NCI-H2196 treated with DMSO at 0.1 percent for 48 hours (cell line): ENCODE measurements around the gene HIP1.
"Not testable (repeated sequence)": the region's sequence is repeated elsewhere in the genome, so short reads cannot be mapped to it uniquely, and the experiment has no call there.

ENCODE experiments used
- DNase-seq: peaks from one replicate; lab custom pipeline; 2025; ENCODE audit not compliant: unreplicated experiment; lab: John Stamatoyannopoulos, UW

The HIP1 gene

DNA sequence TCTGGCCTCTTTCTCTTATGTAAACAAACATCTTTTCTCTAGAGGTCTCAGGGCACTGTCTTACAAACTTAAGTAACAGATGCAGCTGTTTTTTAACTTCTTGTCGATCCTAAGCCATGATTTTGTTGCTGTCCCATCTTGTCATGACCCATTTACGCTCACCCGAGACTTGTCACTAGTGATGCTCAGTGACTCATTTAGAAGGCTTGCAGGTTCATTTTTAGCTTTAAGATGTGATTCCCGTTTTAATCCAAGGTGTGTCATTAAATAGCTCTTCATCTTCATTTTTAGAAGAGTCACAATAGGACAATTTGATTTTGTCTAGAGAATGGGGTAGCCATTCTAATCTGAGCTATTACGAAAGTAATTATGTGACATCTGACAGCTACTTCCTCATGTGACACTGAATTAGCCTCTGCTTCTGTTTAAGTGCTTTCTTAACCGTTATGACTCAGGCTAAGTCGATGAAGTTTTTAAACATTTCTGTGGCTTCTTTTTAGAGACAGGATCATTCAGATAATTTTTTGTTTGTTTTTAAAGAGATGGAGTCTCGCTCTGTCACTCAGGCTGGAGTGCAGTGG lies 203.9 kb downstream of the HIP1 start:
- no peak for DNase-seq

DNA sequence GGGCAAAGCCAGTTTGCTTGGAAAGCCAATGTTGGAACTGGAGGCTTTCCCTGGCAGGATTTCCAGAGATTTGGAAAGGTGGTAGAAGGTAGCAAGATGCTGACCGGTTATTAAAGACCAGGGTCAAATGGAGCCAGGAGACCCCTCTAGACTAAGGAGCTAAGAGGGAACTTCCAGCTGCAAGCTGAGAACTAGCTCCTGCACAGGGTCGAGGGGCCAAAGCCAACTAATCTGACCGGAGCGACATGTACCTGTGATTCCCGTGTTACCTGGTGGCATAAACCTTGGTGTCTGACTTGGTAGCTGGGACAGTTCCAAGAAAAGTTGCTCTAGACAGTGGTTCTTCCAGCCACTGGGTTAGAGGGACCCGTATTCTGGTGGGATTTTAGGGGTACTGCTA lies 204.8 kb downstream of the HIP1 start:
- DNase-seq, result no peak

DNA sequence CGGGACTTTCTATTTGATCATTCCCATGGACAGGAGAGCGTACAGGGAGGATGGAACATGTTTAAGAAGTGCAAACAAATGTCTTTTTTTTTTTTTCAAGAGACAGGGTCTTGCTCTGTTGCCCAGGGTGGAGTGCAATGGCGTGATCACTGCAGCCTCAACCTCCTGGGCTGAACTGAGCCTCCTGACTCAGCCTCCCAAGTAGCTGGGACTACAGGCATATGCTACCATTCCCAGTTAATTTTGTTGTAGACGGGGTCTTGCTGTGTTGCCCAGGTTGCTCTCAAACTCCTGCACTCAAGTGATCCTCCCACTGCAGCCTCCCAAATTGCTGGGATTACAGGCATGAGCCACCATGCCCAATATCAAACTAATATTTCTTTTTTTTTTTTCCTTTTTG lies 206.1 kb downstream of the HIP1 start:
- DNase-seq, result no peak

DNA sequence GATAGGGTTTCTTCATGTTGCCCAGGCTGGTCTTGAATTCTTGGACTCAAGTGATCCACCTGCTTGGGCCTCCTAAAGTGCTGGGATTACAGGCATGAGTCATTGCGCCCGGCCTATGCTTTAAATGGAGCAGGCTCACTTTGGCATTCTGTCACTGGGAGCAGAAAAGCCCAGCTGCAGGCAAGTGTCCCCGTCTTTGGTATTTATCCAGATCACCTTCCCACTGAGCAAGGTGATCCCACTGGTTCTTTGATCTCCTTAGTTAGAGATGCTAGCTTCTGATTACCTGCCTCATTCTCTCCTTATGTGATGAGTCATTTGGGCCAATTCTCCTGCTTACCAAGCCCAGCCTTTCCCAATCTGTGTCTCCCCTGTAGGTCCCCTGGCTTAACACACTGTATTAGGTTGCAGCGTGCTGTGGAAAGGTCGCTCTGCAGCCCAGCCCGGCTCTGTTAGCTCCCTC lies 207.4 kb downstream of the HIP1 start:
- peak; percentile 36 for DNase-seq

DNA sequence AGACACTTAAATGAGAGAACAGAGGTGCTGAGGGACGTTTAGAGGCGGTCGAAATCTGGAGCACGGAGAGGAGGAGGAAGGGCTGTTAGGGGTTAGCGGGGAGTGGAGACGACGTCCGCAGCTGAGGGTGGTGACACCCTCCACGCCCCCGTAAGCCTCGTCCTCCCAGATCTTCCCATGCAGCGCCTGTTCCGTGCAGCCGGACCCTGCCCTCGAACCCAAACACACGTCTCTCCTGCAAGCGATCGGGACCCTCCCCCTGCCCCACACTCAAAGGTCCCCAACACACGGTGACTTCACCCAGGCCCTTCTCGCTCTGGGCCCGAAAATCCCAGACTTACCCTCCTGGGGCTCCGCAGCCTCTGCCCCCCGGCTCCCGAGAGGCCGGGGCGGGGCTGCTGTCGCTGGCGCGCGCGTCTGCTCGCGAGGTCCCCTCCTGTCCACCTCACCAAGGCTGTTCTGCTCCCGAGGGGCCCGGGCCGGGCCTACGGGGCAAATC lies 211.5 kb downstream of the HIP1 start:
- not testable (repeated sequence) for DNase-seq

DNA sequence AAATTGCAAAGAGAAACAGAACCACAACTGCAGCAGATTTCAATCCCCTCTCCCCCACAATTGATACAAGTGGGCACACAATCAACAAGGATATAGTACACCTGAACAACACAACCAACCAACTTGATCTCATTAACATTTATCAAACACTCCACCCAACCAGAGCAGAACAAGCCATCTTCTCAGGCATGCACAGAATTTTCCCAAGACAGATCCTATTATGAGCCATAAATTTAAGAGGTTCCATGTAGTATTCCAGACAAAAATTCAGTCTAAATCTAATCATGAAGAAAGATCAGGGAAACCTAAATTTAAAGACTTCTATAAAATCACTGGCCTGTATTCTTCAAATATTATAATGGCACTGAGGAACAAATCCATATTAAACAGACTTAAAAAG lies 217.0 kb downstream of the HIP1 start:
- DNase-seq, result not testable (repeated sequence)

DNA sequence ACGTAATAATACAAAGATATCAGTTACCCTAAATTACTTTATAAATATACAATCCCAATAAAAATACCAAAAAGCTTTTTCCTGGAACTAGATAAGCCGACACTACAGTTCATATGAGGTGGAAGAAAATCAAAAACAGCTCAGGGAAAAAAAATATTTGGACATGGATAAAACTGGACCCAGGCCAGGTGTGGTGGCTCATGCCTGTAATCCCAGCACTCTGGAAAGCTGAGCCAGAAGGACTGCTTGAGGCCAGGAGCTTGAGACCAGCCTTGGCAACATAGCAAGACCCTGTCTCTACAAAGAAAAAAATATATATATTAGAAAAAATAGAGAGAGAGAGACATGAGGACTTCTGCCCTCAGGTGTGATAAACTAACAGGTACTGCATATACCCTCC lies 219.9 kb downstream of the HIP1 start:
- DNase-seq, result not testable (repeated sequence)

DNA sequence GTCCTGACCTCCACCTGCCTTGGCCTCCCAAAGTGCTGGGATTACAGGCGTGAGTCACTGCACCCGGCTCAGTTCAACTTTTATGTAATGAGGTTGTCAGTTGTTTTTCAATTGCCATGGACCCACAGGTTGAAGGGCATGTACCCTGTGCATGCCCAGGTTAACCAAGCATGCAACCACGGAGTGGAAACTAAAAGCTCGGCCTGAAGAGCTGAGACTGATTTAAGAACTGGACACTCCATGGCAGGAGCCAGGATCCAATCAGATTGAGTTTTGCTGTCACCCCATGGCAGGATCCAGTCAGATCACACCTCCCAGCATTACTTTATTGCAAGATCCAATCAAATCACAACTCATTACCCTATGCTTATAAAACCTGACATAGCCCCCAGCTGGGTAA lies 229.7 kb downstream of the HIP1 start:
- DNase-seq, result not testable (repeated sequence)

DNA sequence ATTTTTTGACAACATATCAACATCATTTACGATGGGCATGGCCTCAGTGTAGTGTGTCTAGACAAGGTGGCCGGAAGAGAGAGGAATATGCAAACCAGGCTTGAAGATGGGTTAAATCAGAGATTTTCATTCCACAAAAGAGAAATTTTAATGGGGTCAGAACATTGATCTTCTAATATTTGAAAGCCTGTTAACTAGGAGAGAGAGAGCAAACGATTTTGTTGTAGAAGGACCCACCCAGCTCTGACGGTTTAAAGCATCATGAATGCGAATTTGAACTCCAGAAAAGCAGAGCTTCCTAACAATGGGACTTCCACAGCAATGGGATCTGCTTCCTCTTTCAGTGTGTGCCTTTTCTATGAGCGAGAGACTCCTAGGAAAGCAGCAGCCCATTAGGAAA lies 246.7 kb downstream of the HIP1 start, which contains the start of gene SPDYE5:
Gene SPDYE5, plus strand, starts transcription at position 301 of the 400 bp plus-strand sequence. CDS start 1,728 bp downstream, outside the sequence.
- DNase-seq, result not testable (repeated sequence)

DNA sequence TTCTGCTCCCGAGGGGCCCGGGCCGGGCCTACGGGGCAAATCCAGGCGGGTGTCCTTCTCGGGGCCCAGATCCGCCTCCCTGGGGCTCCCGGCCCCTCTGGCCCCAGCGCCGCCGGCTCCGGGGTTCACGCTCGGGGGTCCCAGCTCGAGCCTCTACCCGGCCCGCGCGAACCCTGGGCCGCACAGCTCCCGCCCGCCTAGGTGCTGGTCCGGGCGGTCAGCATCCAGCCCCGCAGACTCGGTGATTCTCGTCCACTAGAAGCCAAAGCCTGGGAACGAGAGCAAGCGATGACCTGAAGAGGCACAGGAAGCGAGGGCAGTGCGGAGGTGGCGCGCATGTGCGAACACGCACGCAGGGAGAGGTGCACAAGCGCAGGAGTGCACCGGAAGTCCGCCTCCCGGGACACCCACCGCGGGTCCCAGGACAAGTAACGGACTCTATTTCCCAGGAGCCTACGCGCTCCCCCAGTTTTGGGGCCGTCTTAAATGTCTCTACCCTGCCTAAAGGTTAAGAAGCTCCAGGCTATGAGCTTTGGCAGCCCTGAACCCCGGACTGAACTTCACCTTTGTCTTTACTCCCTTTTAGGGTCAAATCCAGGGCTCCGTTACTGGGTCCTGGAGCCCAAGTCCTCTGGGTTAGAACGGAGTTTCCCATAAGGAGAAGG lies 252.6 kb downstream of the HIP1 start, which contains the start of gene POM121C:
Gene POM121C, minus strand, starts transcription at position 321 of the 665 bp plus-strand sequence. CDS start 44,803 bp downstream, outside the sequence.
- peak; percentile 60 for DNase-seq

DNA sequence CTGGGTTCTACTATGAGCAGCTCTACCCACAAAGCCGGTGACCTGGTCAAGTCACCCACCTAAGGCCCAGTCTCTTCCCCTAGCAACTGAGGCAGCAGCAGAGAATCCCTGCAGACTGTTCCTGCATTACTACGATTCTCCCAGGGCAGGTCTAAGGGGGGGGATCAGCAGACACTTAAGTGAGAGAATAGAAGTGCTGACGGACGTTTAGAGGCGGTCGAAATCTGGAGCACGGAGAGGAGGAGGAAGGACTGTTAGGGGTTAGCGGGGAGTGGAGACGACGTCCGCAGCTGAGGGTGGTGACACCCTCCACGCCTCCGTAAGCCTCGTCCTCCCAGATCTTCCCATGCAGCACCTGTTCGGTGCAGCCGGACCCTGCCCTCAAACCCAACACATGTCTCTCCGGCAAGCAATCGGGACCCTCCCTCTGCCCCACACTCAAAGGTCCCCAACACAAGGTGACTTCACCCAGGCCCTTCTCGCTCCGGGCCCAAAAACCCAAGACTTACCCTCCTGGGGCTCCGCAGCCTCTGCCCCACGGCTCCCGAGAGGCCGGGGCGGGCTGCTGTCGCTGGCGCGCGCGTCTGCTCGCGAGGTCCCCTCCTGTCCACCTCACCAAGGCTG lies 253.3 kb downstream of the HIP1 start:
- DNase-seq, result not testable (repeated sequence)
